Measurements from ENCODE around the gene HOATZ.

DNA sequence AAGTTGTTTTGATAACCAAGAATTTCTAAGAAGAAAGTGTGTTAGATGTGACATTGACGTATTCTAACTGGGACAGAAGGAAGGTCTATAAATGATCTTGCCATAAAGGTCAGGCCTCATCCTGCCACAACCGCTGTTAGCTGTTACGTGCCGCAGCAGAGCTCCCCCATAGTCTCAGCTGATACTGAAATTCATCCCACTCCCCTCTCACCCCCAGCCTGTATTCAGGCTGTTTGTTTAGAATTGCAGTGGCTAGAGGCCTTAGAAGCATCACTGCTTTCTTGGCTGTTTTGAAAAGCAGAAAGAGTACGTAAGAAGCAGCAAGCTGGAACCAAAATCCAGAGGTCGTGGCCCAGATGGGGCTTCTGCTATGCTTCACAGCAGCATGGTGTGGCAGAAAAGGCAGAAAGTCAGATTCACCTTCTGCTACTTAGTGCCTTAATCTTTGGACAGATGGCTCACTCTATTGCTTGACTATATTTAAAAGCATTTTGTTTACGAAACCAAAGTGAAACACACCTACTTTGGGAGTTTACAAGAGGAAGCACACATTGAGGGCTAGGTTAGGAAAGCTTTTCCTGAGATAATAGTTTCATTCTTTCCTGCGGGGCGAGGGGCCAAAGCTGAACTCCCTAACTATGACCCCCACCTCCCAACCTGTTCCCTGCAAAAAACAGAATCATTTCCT is 25.0 kb downstream of the HOATZ start:
- TF ChIP-seq CTCF (IDR thresholded peaks at IDR 0.05 in 8 of 11, conservative IDR thresholded peaks at IDR 0.05 in 3 of 11) (no peak), POLR2A (IDR thresholded peaks at IDR 0.05) (no peak), POLR2AphosphoS5 (IDR thresholded peaks at IDR 0.05) (no peak)

All from spleen (tissue), 7 donors.